HepG2 (cell line): ENCODE measurements around the gene DTYMK.

ENCODE experiments used
- FOXA3 ChIP-seq: IDR thresholded peaks from 2 replicates; pipeline ENCODE4 v1.6.1; 2016; ENCODE audit warnings: missing genetic modification reagents, missing compliant biosample characterization
- RAD21 ChIP-seq: fragments of 450-650 bp; formaldehyde crosslinking; IDR thresholded peaks from 2 replicates; pipeline ENCODE4 v1.5.0; 2020; ENCODE audit warnings: mild to moderate bottlenecking
- UBTF ChIP-seq: sonication (generic); formaldehyde crosslinking; IDR thresholded peaks from 2 replicates; pipeline ENCODE4 v1.4.0; 2020; ENCODE audit warnings: mild to moderate bottlenecking, missing genetic modification reagents

GRCh38 chr2:241671457-241672240 is 15.0 kb downstream of the DTYMK start:
- no peak for TF ChIP-seq UBTF (CRISPR knock-in tag)
- TF ChIP-seq RAD21, result no peak
- no peak for TF ChIP-seq FOXA3 (CRISPR knock-in tag)
